Keratinocyte (primary cell): Measurements from ENCODE around the gene TNK1.

Experiments used
- EZH2 ChIP-seq: IDR thresholded peaks from one replicate; pipeline ENCODE4 v1.6.1; 2012; ENCODE audit warnings: inconsistent platforms, mild to moderate bottlenecking, low read length, moderate library complexity
- TF ChIP-seq, protein P1 (sequence below), 3 experiments: IDR thresholded peaks in 1 of 3; conservative IDR thresholded peaks in 1 of 3; optimal IDR thresholded peaks in 1 of 3; 2 replicates in 2 of 3; 3 replicates in 1 of 3; pipeline versions ENCODE3 to v1.5.1; 2011; ENCODE audit warnings: low read length in 3 of 3, mild to moderate bottlenecking in 3 of 3, moderate library complexity in 2 of 3, control low read depth in 1 of 3, inconsistent platforms in 1 of 3; ENCODE audit not compliant: insufficient read depth in 2 of 3; ENCODE audit errors: extremely low read depth in 1 of 3

DNA sequence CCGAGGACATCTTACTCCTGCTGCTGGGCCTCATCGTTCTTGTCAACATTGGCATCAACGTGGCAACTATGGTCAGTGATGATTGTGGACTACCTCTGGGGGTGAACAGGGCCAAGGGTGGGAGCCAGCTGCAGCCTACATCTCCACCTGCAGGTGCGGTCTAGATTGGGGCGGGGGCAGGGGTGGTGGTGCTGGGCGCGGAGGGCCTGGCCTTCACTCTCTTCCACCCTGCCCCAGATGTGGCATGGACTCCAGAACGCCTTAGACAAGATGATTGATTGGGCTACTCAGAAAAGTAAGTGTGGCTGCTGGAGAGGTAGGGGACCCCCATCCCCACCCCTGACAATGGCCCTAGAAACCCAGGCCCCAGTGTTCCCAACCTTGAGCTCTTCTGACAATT, 44.9 kb downstream of the TNK1 start:
- TF ChIP-seq, protein P1, sequence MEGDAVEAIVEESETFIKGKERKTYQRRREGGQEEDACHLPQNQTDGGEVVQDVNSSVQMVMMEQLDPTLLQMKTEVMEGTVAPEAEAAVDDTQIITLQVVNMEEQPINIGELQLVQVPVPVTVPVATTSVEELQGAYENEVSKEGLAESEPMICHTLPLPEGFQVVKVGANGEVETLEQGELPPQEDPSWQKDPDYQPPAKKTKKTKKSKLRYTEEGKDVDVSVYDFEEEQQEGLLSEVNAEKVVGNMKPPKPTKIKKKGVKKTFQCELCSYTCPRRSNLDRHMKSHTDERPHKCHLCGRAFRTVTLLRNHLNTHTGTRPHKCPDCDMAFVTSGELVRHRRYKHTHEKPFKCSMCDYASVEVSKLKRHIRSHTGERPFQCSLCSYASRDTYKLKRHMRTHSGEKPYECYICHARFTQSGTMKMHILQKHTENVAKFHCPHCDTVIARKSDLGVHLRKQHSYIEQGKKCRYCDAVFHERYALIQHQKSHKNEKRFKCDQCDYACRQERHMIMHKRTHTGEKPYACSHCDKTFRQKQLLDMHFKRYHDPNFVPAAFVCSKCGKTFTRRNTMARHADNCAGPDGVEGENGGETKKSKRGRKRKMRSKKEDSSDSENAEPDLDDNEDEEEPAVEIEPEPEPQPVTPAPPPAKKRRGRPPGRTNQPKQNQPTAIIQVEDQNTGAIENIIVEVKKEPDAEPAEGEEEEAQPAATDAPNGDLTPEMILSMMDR (optimal IDR thresholded peaks at IDR 0.05 in 1 of 3, IDR thresholded peaks at IDR 0.05 in 1 of 3, conservative IDR thresholded peaks at IDR 0.05 in 1 of 3; ENCODE audit: extremely low read depth in 1 of 3, insufficient read depth in 2 of 3, low read length in 3 of 3): no peak
- TF ChIP-seq EZH2: no peak
